Fibroblast of lung (primary cell): ENCODE measurements around the gene PCBP3. TPM values are rescaled to one million over a fixed set of nuclear protein-coding genes. Genes with fewer than 3 reads are reported as not detected.
A peak's percentile ranks its signal among the peaks of the same experiment; 100 is the strongest.

ENCODE experiments used
- DNase-seq, 2 donors: peaks; one replicate each; pipeline versions ENCODE4 v3.0.0 to v3.0.0-alpha.2; 2010; ENCODE audit warnings: low read depth in 2 of 2
- H2AFZ ChIP-seq: 2 replicates; pipeline ENCODE4 v1.5.1; 2012; ENCODE audit warnings: low read length, control low read depth, inconsistent platforms
- H3K27ac ChIP-seq: 2 replicates; pipeline ENCODE4 v1.5.1; 2011; ENCODE audit warnings: low read length, control low read depth; ENCODE audit not compliant: insufficient read depth
- H3K27me3 ChIP-seq: 2 replicates; pipeline ENCODE4 v1.5.1; 2011; ENCODE audit warnings: mild to moderate bottlenecking, low read length; ENCODE audit not compliant: control insufficient read depth, insufficient read depth
- H3K36me3 ChIP-seq: 2 replicates; pipeline ENCODE4 v1.5.1; 2011; ENCODE audit warnings: low read length; ENCODE audit not compliant: control insufficient read depth, insufficient read depth
- H3K4me1 ChIP-seq: 2 replicates; pipeline ENCODE4 v1.5.1; 2011; ENCODE audit warnings: low read length; ENCODE audit not compliant: control insufficient read depth, insufficient read depth; ENCODE audit errors: extremely low read depth
- H3K4me2 ChIP-seq: 2 replicates; pipeline ENCODE4 v1.5.1; 2011; ENCODE audit warnings: low read length, control low read depth; ENCODE audit not compliant: insufficient read depth; ENCODE audit errors: extremely low read depth
- H3K4me3 ChIP-seq, 4 experiments: fragments of 200-600 bp in 1 of 4; sonication (generic) in 1 of 4; replicated peaks in 1 of 4; 2 replicates each; pipeline ENCODE4 v1.5.1; 2011 to 2016; ENCODE audit warnings: low read length in 4 of 4, low read depth in 3 of 4, mild to moderate bottlenecking in 3 of 4, control low read depth in 2 of 4, inconsistent platforms in 1 of 4, mixed read lengths in 1 of 4; ENCODE audit not compliant: insufficient read depth in 1 of 4; ENCODE audit errors: control extremely low read depth in 1 of 4
- H3K79me2 ChIP-seq: 2 replicates; pipeline ENCODE4 v1.5.1; 2012; ENCODE audit warnings: mild to moderate bottlenecking, low read length, inconsistent platforms; ENCODE audit not compliant: control insufficient read depth, insufficient read depth
- H3K9ac ChIP-seq: 2 replicates; pipeline ENCODE4 v1.5.1; 2011; ENCODE audit warnings: mild to moderate bottlenecking, low read length, control low read depth; ENCODE audit not compliant: insufficient read depth
- H3K9me3 ChIP-seq: 2 replicates; pipeline ENCODE4 v1.5.1; 2012; ENCODE audit warnings: low read depth, low read length; ENCODE audit not compliant: control insufficient read depth, insufficient read depth
- H4K20me1 ChIP-seq: 2 replicates; pipeline ENCODE4 v1.5.1; 2011; ENCODE audit warnings: low read length; ENCODE audit not compliant: control insufficient read depth, insufficient read depth; ENCODE audit errors: extremely low read depth
- EZH2 ChIP-seq: IDR thresholded peaks from 2 replicates; pipeline ENCODE4 v1.5.1; 2012; ENCODE audit warnings: low read length, control low read depth, mild to moderate bottlenecking; ENCODE audit errors: missing control alignments
- polyA plus RNA-seq, 2 donors: library from polyadenylated mRNA; depleted of rRNA in 1 of 2; stranded (reverse) in 1 of 2; unstranded in 1 of 2; fragments of >200 nt; gene quantifications; 2 replicates each; pipeline ENCODE4 v1.2.1, GENCODE V29; 2011 to 2012; ENCODE audit warnings: missing spikeins in 1 of 2
- total RNA-seq: library from RNA; depleted of rRNA; stranded (reverse); fragments of >200 nt; gene quantifications from 2 replicates; pipeline ENCODE4 v1.2.1, GENCODE V29; 2014
- TF ChIP-seq, protein P1 (sequence below), 2 donors: IDR thresholded peaks in 1 of 2; conservative IDR thresholded peaks in 1 of 2; 1 replicate in 1 of 2; 2 replicates in 1 of 2; pipeline ENCODE4 v1.5.1; 2011 to 2012; ENCODE audit warnings: low read length in 2 of 2, control low read depth in 1 of 2, inconsistent platforms in 1 of 2, low read depth in 1 of 2, mild to moderate bottlenecking in 1 of 2

Gene PCBP3
- total and polyA plus RNA-seq, 2 donors (not counting 1 experiment from before 2014, with no cell fraction given) = 0.51 to 1.7 TPM

DNA sequence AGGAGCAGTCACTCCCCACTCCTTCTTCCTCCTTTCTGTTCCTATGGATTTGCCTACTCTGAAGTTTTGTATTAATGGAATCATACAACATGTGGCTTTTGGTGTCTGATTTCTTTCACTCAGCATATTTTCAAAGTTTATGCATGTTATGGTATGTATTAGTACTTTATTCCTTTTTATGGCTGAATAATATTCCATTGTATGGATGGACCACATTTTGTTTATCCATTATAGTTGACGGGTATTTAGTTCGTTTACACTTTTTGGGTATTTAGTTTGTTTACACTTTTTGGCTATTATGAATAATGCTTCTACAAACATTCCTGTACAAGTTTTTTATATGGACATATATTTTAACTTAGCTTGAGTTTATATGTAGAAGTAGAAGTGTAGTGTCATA lies 113.1 kb downstream of the PCBP3 start:
- H3K27me3 ChIP-seq = no peaks in the 10 kb centered on the region
- no peak overlapping the region for H2AFZ ChIP-seq
- no peaks in the 10 kb centered on the region for H3K36me3 ChIP-seq
- H3K4me3 ChIP-seq = no peak overlapping the region
- no peaks in the 10 kb centered on the region for H3K9me3 ChIP-seq
- no peak overlapping the region for H3K27ac ChIP-seq
- H3K4me1 ChIP-seq = no peaks in the 10 kb centered on the region
- no peak overlapping the region for H3K9ac ChIP-seq
- H3K4me2 ChIP-seq = no peak overlapping the region
- no peak for DNase-seq
- no peaks in the 10 kb centered on the region for H4K20me1 ChIP-seq
- TF ChIP-seq, protein P1, sequence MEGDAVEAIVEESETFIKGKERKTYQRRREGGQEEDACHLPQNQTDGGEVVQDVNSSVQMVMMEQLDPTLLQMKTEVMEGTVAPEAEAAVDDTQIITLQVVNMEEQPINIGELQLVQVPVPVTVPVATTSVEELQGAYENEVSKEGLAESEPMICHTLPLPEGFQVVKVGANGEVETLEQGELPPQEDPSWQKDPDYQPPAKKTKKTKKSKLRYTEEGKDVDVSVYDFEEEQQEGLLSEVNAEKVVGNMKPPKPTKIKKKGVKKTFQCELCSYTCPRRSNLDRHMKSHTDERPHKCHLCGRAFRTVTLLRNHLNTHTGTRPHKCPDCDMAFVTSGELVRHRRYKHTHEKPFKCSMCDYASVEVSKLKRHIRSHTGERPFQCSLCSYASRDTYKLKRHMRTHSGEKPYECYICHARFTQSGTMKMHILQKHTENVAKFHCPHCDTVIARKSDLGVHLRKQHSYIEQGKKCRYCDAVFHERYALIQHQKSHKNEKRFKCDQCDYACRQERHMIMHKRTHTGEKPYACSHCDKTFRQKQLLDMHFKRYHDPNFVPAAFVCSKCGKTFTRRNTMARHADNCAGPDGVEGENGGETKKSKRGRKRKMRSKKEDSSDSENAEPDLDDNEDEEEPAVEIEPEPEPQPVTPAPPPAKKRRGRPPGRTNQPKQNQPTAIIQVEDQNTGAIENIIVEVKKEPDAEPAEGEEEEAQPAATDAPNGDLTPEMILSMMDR (conservative IDR thresholded peaks at IDR 0.05 in 1 of 2, IDR thresholded peaks at IDR 0.05 in 1 of 2; ENCODE audit: low read depth in 1 of 2, low read length in 2 of 2) = no peak
- TF ChIP-seq EZH2 = no peak
- H3K79me2 ChIP-seq = no peaks in the 10 kb centered on the region

DNA sequence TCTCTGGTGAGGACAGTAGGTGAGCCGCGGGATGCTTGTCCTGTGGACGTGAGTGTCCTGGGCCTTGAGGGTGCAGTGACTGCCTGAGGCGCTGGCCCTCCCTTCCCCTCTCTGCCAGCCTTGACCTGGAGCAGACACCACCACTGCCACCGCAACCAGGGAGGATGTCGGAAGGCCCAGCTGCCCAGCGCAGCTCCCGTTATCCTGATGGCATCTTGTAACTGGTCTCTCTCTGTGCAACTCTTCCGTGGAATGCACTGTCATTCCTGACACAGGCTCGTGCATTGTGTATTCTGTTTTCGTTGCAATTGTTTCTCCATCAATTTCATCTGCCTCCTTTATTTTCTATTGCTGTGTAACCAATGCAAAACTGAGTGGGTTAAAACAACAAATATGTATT lies 118.2 kb downstream of the PCBP3 start:
- Histone ChIP-seq H3K4me2 (no peak overlapping the region), H3K79me2 (no peaks in the 10 kb centered on the region), H3K27ac (no peak overlapping the region), H3K4me3 (no peak overlapping the region), H2AFZ (no peak overlapping the region), H4K20me1 (no peaks in the 10 kb centered on the region), H3K36me3 (no peaks in the 10 kb centered on the region), H3K4me1 (no peaks in the 10 kb centered on the region), H3K9ac (no peak overlapping the region), H3K9me3 (no peaks in the 10 kb centered on the region), H3K27me3 (no peaks in the 10 kb centered on the region)
- TF ChIP-seq EZH2 = no peak
- TF ChIP-seq, protein P1 (conservative IDR thresholded peaks at IDR 0.05 in 1 of 2, IDR thresholded peaks at IDR 0.05 in 1 of 2; ENCODE audit: low read depth in 1 of 2, low read length in 2 of 2) = no peak
- no peak for DNase-seq

DNA sequence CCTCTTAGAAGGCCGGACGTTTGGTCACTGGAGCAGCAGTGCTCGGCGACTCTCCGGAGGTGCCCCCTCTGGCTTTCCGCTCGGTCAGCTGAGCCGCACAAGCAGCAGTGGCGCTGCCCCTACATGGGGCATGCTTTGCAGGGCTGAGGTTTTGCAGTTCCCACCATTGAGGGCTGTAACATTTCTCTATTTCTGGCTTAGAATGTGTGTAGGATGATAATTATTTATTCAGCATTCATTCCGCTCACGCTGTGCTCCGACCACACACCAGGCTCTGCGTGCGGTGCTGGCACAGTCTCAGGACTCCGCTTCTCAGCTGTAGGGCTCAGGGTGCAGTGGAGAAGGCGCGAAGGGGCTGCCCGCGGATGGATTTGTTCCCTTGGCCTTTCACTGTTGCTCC lies 119.5 kb downstream of the PCBP3 start:
- H3K4me1 ChIP-seq = no peaks in the 10 kb centered on the region

More for the DNA sequence above, 119.5 kb downstream of the PCBP3 start:
- H3K36me3 ChIP-seq = no peaks in the 10 kb centered on the region
- no peak overlapping the region for H3K4me3 ChIP-seq
- no peak overlapping the region for H2AFZ ChIP-seq
- no peak overlapping the region for H3K9ac ChIP-seq
- H3K9me3 ChIP-seq = no peaks in the 10 kb centered on the region
- H3K79me2 ChIP-seq = no peaks in the 10 kb centered on the region
- H3K4me2 ChIP-seq = no peak overlapping the region
- H3K27me3 ChIP-seq = no peaks in the 10 kb centered on the region
- DNase-seq = peak in 1 of 2 donors; percentile 21
- H4K20me1 ChIP-seq = no peaks in the 10 kb centered on the region
- TF ChIP-seq EZH2 = no peak
- TF ChIP-seq, protein P1 (conservative IDR thresholded peaks at IDR 0.05 in 1 of 2, IDR thresholded peaks at IDR 0.05 in 1 of 2; ENCODE audit: low read depth in 1 of 2, low read length in 2 of 2) = no peak
- no peak overlapping the region for H3K27ac ChIP-seq
